PC-9 (cell line): ENCODE data around the gene KIF16B.

Experiments used
- CTCF ChIP-seq: fragments of 200-600 bp; sonication (generic); conservative IDR thresholded peaks from 2 replicates; pipeline ENCODE4 v1.6.1; 2017; ENCODE audit warnings: mixed run types, antibody characterized with exemption, mild to moderate bottlenecking, moderate library complexity
- EZH2 ChIP-seq: fragments of 200-600 bp; sonication (generic); IDR thresholded peaks from 2 replicates; pipeline ENCODE4 v1.8.0; 2017; ENCODE audit warnings: antibody characterized with exemption, low read depth

GRCh38 chr20:16548068-16548672 is 25.1 kb downstream of the KIF16B start:
- TF ChIP-seq CTCF: no peak
- no peak for TF ChIP-seq EZH2
